Neural cell (in vitro differentiated cells): Measurements from ENCODE around the gene C16orf54.

Source experiments
- POLR2AphosphoS5 ChIP-seq: IDR thresholded peaks from 2 replicates; pipeline ENCODE4 v1.6.1; 2012
- TF ChIP-seq, protein P1 (sequence below): fragments of 450-650 bp; IDR thresholded peaks from 2 replicates; pipeline ENCODE4 v1.5.1; 2014; ENCODE audit warnings: antibody characterized with exemption, mild to moderate bottlenecking, moderate library complexity; ENCODE audit not compliant: poor library complexity, severe bottlenecking

DNA sequence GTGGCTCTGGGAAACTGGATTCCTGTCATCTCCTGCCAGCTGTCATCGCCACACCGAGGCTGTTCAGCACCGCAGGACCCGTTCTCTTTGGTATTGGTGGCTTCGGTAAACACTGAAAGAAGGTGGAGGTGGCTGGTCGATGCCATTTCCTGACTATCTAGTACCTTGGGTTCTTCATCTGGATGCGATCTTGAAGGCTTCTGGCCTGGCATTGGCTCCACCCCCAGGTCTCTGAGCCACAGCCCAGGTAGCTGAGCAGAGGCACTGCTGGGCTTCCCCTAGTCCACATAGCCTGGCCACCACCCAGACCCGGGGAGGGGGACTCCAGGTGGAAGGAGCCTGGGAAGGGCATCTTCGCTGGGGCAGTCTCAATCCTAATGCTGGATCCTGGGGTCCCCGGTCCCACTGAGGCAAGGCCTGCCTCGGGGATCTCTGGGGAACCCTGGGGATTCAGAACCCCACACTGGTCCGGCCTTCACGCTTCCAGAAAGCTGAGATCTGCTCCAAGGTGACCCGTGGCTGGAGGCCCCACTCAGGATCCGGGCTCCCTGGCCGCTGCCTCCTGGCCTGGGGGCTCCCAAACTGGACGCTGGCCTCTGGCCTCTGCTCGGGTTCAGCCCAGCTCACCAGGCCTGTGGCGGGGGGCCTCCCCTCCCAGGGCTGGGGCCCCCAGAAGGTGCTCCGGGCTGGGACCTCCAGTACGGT is 1.8 kb downstream of the C16orf54 start:
- TF ChIP-seq, protein P1, sequence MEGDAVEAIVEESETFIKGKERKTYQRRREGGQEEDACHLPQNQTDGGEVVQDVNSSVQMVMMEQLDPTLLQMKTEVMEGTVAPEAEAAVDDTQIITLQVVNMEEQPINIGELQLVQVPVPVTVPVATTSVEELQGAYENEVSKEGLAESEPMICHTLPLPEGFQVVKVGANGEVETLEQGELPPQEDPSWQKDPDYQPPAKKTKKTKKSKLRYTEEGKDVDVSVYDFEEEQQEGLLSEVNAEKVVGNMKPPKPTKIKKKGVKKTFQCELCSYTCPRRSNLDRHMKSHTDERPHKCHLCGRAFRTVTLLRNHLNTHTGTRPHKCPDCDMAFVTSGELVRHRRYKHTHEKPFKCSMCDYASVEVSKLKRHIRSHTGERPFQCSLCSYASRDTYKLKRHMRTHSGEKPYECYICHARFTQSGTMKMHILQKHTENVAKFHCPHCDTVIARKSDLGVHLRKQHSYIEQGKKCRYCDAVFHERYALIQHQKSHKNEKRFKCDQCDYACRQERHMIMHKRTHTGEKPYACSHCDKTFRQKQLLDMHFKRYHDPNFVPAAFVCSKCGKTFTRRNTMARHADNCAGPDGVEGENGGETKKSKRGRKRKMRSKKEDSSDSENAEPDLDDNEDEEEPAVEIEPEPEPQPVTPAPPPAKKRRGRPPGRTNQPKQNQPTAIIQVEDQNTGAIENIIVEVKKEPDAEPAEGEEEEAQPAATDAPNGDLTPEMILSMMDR: no peak
- TF ChIP-seq POLR2AphosphoS5: no peak
